ENCODE measurements around the gene AFP.

- TF ChIP-seq CTCF (IDR thresholded peaks at IDR 0.05; ENCODE audit: borderline replicate concordance, extremely low read depth, low read length, poor library complexity, severe bottlenecking) (no peak), EZH2 (IDR thresholded peaks at IDR 0.05; ENCODE audit: borderline replicate concordance, low read depth, low read length, severe bottlenecking) (no peak)
Measured at GRCh38 chr4:73392936-73393335, 43.1 kb upstream of the AFP start.
